ENCODE results near the gene GPR32.
A peak's percentile ranks its signal among the peaks of the same experiment; 100 is the strongest.
"Not testable (repeated sequence)": the region's sequence is repeated elsewhere in the genome, so short reads cannot be mapped to it uniquely, and the experiment has no call there.

Gene GPR32

GRCh38 chr19:50779504-50780457 is 9.5 kb downstream of the GPR32 start:
- DNase-seq (ENCODE audit: low read depth in 3 of 3, low spot score in 1 of 3), result no peak

GRCh38 chr19:50780753-50781435 is 10.6 kb downstream of the GPR32 start:
- no peak for DNase-seq (ENCODE audit: low read depth in 3 of 3, low spot score in 1 of 3)

GRCh38 chr19:50783848-50784152 is 13.5 kb downstream of the GPR32 start:
- DNase-seq (ENCODE audit: low read depth in 3 of 3, low spot score in 1 of 3), result not testable (repeated sequence)

GRCh38 chr19:50784710-50785109 is 14.4 kb downstream of the GPR32 start:
- DNase-seq (ENCODE audit: low read depth in 3 of 3, low spot score in 1 of 3), result no peak

GRCh38 chr19:50785329-50785728 is 15.1 kb downstream of the GPR32 start:
- DNase-seq (ENCODE audit: low read depth in 3 of 3, low spot score in 1 of 3), result no peak

- no peak for DNase-seq (ENCODE audit: low read depth in 3 of 3, low spot score in 1 of 3)
These were observed 20.1 kb downstream of the GPR32 start, which contains the start of gene ACP4 for GRCh38 chr19:50790396-50790795. TSS of gene ACP4 (plus strand) at chr19:50790415. CDS start at chr19:50790415, 0 bp downstream.

GRCh38 chr19:50790922-50791467 is 20.7 kb downstream of the GPR32 start:
- DNase-seq (ENCODE audit: low read depth in 3 of 3, low spot score in 1 of 3), result no peak

GRCh38 chr19:50791594-50792271 is 21.5 kb downstream of the GPR32 start:
- no peak for DNase-seq (ENCODE audit: low read depth in 3 of 3, low spot score in 1 of 3)

GRCh38 chr19:50792272-50793250 is 22.3 kb downstream of the GPR32 start:
- no peak for DNase-seq (ENCODE audit: low read depth in 3 of 3, low spot score in 1 of 3)

- DNase-seq (ENCODE audit: low read depth in 3 of 3, low spot score in 1 of 3), result no peak
These were observed 23.3 kb downstream of the GPR32 start for GRCh38 chr19:50793558-50794065.

- DNase-seq (ENCODE audit: low read depth in 3 of 3, low spot score in 1 of 3), result no peak
These were observed 24.0 kb downstream of the GPR32 start for GRCh38 chr19:50794074-50794875.

- peak in 1 of 3 donors; percentile 30 for DNase-seq (ENCODE audit: low read depth in 3 of 3, low spot score in 1 of 3)
These were observed 24.8 kb downstream of the GPR32 start for GRCh38 chr19:50794876-50795663.

- DNase-seq (ENCODE audit: low read depth in 3 of 3, low spot score in 1 of 3), result no peak
These were observed 25.4 kb downstream of the GPR32 start for GRCh38 chr19:50795664-50796073.

GRCh38 chr19:50796128-50796633 is 25.9 kb downstream of the GPR32 start:
- no peak for DNase-seq (ENCODE audit: low read depth in 3 of 3, low spot score in 1 of 3)

GRCh38 chr19:50796634-50797428 is 26.6 kb downstream of the GPR32 start:
- DNase-seq (ENCODE audit: low read depth in 3 of 3, low spot score in 1 of 3), result no peak

GRCh38 chr19:50797429-50797780 is 27.1 kb downstream of the GPR32 start:
- DNase-seq (ENCODE audit: low read depth in 3 of 3, low spot score in 1 of 3), result no peak

All from stimulated activated CD4-positive, alpha-beta T cell treated with anti-CD3 and anti-CD28 coated beads, TNF-alpha, amount 100 ng/mL, for 1 hour (primary cell).